VCaP (cell line): ENCODE data around the gene ALDH7A1.

Experiments
- H3K27ac ChIP-seq: fragments of 450-650 bp; 2 replicates; pipeline ENCODE4 v1.5.1; 2017
- TF ChIP-seq, protein P1 (sequence below): fragments of 450-650 bp; conservative IDR thresholded peaks from 2 replicates; pipeline ENCODE4 v1.5.1; 2017; ENCODE audit warnings: mild to moderate bottlenecking, moderate library complexity

The ALDH7A1 gene

GRCh38 chr5:126591549-126591948, 3.5 kb downstream of the ALDH7A1 start:
- no peak overlapping the region for H3K27ac ChIP-seq

GRCh38 chr5:126589536-126590297, 5.3 kb downstream of the ALDH7A1 start:
- H3K27ac ChIP-seq, result no peak overlapping the region
- TF ChIP-seq, protein P1, sequence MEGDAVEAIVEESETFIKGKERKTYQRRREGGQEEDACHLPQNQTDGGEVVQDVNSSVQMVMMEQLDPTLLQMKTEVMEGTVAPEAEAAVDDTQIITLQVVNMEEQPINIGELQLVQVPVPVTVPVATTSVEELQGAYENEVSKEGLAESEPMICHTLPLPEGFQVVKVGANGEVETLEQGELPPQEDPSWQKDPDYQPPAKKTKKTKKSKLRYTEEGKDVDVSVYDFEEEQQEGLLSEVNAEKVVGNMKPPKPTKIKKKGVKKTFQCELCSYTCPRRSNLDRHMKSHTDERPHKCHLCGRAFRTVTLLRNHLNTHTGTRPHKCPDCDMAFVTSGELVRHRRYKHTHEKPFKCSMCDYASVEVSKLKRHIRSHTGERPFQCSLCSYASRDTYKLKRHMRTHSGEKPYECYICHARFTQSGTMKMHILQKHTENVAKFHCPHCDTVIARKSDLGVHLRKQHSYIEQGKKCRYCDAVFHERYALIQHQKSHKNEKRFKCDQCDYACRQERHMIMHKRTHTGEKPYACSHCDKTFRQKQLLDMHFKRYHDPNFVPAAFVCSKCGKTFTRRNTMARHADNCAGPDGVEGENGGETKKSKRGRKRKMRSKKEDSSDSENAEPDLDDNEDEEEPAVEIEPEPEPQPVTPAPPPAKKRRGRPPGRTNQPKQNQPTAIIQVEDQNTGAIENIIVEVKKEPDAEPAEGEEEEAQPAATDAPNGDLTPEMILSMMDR, result no peak

More at GRCh38 chr5:126591549-126591948, 3.5 kb downstream of the ALDH7A1 start:
- TF ChIP-seq, protein P1, result no peak

DNA sequence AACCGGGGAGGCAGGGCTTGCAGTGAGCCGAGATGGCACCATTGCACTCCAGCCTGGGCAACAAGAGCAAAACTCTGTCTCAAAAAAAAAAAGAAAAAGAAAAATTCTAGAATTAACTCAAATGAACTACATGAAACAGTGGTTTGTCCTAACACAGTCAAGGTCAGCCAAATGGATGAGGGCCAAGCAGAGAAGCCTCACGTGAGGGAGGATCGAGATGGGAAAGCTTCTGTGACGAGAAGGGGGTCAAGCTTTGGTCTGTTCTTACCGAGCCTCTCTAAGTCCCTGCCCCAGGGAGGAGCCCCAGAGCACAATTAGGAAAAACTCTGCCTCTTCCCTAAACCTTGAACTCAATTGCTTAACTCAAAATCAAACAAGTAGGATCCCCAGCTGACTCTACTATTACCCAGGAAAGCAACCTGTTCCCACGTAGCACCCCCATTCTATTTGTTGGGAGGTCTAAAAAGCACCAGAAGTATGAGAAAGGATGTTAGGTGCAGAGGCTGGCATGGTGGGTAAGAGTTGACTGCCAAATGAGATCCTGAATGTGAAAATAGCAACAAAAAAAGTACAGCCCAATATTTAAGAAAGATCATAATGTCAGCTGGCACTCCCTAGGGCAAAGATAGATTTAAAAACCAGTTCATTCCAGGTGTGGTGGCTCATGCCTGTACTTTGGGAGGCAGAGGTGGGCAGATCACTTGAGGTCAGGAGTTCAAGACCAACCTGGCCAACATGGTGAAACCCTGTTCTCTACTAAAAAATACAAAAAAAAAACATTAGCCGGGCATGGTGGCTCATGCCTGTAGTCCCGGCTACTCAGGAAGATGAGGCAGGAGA, 7.2 kb downstream of the ALDH7A1 start:
- TF ChIP-seq, protein P1, result no peak
- H3K27ac ChIP-seq, result no peak overlapping the region

DNA sequence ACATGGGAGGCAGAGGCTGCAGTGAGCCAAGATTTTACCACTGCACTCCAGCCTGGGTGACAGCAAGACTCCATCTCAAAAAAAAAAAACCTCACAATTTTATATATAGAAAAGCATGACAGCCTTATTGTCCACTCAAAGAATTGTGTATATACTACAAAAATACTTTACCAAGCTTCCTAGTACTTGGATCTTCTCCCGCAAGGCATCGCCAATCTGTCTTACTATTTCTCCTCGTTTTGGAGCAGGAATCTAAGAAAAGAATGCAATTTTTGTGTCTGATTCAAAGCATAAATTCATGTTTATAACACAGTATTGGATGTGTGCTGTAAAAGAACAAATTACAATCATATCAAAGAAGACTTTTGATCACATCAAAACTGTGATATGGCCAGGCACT, 11.3 kb downstream of the ALDH7A1 start:
- no peak overlapping the region for H3K27ac ChIP-seq
- TF ChIP-seq, protein P1, result no peak

- TF ChIP-seq, protein P1, result no peak
These were observed 15.3 kb downstream of the ALDH7A1 start for GRCh38 chr5:126579716-126580115.

GRCh38 chr5:126577415-126577814, 17.6 kb downstream of the ALDH7A1 start:
- TF ChIP-seq, protein P1, result no peak

More at GRCh38 chr5:126579716-126580115, 15.3 kb downstream of the ALDH7A1 start:
- no peak overlapping the region for H3K27ac ChIP-seq

GRCh38 chr5:126576974-126577373, 18.0 kb downstream of the ALDH7A1 start:
- TF ChIP-seq, protein P1, result no peak
- H3K27ac ChIP-seq, result no peak overlapping the region

More at GRCh38 chr5:126577415-126577814, 17.6 kb downstream of the ALDH7A1 start:
- no peak overlapping the region for H3K27ac ChIP-seq
